GM18526 (cell line): Measurements from ENCODE around the gene ZNF134.

Source experiments
- POLR2A ChIP-seq: IDR thresholded peaks from 3 replicates; pipeline ENCODE4 v1.6.1; 2011; ENCODE audit not compliant: insufficient read length; ENCODE audit errors: extremely low read depth

The ZNF134 gene

GRCh38 chr19:57613941-57614743 is at the start of gene ZNF134:
Gene ZNF134 (plus strand): TSS chr19:57614242. CDS start chr19:57619469, 5,227 bp downstream.
- TF ChIP-seq POLR2A = peak; percentile 72

- no peak for TF ChIP-seq POLR2A
Measured at GRCh38 chr19:57566396-57567265, 47.4 kb upstream of the ZNF134 start.

GRCh38 chr19:57570707-57571106 is 43.3 kb upstream of the ZNF134 start:
- TF ChIP-seq POLR2A = no peak

GRCh38 chr19:57572415-57572947 is 41.6 kb upstream of the ZNF134 start:
- TF ChIP-seq POLR2A = no peak

- TF ChIP-seq POLR2A = no peak
Measured at GRCh38 chr19:57576661-57577060, 37.4 kb upstream of the ZNF134 start.

GRCh38 chr19:57578487-57579205 is 35.4 kb upstream of the ZNF134 start, which contains the start of gene ZNF416:
Gene ZNF416 (minus strand): TSS chr19:57578911. CDS start chr19:57578704, 207 bp downstream.
- TF ChIP-seq POLR2A = peak; percentile 62

GRCh38 chr19:57583104-57583520 is 30.9 kb upstream of the ZNF134 start:
- TF ChIP-seq POLR2A = no peak

- peak; percentile 58 for TF ChIP-seq POLR2A
Measured at GRCh38 chr19:57583521-57584416, 30.3 kb upstream of the ZNF134 start, which contains the start of gene ZIK1. Gene ZIK1 (plus strand): TSS chr19:57584145. CDS start chr19:57584357, 212 bp downstream.

- TF ChIP-seq POLR2A = no peak
Measured at GRCh38 chr19:57587529-57587928, 26.5 kb upstream of the ZNF134 start.

- no peak for TF ChIP-seq POLR2A
Measured at GRCh38 chr19:57599377-57599760, 14.7 kb upstream of the ZNF134 start.

GRCh38 chr19:57599761-57600383 is 14.2 kb upstream of the ZNF134 start, which contains the start of gene ZNF530:
Gene ZNF530 (plus strand): TSS chr19:57599885. CDS start chr19:57604346, 4,461 bp downstream.
- peak; percentile 46 for TF ChIP-seq POLR2A

GRCh38 chr19:57606931-57607330 is 7.1 kb upstream of the ZNF134 start:
- no peak for TF ChIP-seq POLR2A

- TF ChIP-seq POLR2A = no peak
Measured at GRCh38 chr19:57611113-57611512, 2.9 kb upstream of the ZNF134 start.
